Hepatic stellate cell (primary cell): ENCODE measurements around the gene KCNH8.

Source experiments
- DNase-seq: peaks from one replicate; pipeline ENCODE4 v3.0.0; 2011; ENCODE audit warnings: low spot score

The KCNH8 gene

DNA sequence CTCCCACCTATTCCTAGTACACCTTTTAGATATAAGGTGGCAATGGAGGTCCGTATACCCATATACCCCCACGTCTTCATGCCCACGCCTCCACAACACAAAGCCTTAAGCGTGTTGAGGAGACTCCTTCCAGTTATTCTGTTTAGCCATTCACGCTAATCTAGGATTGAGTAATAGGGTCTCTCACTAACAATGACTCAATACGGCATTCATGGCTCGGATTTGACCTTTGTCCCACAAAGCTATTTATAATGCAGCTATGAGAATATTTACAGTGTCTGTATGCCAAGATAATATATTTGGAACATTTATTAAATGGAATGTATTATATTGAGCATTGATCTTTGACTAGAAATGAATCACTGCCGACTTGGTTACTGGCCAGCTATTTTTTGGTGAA lies 215.8 kb downstream of the KCNH8 start:
- no peak for DNase-seq

DNA sequence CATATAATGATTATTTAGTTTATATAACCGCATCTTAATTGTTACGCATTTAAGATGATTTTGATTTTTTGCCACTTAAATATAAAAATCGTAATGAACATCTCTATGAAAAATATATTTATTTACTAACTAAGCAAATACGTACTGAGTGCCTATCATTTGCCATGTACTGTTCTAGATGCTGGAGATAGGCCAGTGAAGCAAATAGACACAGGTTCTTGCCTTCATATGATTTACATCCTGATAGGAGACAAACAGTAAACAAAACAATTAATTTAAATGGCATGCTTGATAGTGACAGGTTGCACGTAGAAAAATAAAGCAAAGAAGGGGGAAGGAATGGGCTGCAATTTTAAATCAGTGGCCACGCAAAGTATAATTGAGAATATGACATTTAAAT lies 217.2 kb downstream of the KCNH8 start:
- no peak for DNase-seq

DNA sequence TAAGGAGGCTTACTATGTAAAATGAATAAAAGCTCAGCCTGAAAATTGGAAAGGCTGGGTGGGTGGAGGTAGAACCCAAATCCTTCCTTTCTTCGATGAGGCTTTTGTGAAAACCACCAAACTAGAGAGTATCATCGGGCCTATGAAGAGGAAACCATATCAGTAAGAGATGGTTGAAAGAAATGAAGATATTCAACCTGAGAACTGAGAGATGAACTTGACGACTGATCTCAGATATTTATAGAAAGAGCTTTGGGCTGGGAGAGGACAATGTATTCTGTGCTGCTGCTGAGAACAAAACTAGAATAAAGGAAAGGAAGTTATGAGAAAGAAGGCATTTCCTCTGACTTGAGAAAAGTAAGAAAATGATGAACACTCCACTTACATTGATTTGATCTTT lies 236.6 kb downstream of the KCNH8 start:
- no peak for DNase-seq

DNA sequence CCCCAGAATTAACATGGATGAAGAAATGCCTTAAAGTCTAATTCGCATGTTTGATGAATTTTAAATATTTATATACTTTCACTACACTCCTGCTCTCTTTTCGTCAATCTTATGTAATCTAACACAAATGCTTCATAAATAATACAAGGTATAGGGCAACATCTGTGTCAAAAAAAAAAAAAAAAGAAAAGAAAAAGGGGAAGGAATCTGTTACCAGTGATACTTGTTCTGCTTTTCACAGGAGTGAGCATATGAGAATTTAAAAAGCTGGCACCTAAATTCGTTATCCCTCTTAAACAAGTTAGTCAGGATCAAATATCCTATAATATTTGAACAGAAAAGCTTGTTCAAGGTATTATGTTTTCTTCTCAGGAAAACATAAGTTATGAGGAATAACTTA lies 243.8 kb downstream of the KCNH8 start:
- DNase-seq = no peak

DNA sequence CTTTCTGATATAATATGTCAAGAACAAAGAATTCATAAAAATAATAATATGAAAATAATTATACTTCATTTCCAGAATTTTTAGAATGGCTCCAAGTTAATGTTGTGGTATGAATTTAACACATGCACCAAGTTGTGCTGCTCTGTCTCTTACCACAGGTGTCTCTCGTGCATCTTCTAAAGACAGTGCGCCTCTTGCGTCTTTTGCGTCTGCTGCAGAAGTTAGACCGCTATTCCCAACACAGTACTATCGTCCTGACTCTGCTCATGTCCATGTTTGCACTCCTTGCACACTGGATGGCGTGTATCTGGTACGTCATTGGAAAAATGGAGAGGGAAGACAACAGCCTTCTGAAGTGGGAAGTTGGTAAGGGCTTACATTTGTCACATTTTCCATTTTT lies 246.6 kb downstream of the KCNH8 start:
- DNase-seq = no peak

DNA sequence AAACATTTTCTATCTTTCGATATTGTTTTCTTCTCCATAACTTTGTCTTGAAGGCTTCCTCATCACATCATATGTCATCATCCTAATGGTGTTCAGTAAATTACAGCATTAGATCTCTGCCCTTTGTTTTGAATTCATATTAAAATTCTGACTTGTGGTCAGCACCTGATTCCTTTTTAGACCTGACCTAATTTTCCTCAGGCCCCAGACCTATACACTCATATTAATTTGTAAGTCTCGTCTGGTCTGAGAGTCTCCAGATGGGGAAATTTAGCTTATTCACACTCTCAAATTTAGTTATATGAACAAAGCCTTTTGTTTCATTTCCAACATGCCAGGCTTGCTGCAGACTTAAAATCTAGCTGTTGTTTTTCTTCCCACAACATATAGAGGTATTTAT lies 248.4 kb downstream of the KCNH8 start:
- no peak for DNase-seq

DNA sequence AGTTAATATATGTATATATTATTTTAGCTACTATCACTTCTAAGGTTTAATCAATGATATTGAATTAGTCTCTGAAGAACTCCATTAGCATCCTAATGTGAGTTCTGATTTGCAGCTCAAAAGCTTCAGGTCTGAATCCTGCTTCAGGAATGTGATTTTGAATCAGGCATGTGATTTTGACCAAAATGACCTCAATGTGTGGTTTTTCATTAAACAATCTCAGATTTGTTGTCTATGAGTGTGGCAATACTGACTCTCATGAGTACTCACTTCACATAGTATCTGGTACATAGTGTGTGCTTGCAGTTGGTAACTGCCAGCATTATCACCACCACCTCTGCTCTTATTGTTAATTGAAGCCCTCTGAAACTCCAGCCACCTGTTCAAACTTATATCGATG lies 251.0 kb downstream of the KCNH8 start:
- DNase-seq = no peak

DNA sequence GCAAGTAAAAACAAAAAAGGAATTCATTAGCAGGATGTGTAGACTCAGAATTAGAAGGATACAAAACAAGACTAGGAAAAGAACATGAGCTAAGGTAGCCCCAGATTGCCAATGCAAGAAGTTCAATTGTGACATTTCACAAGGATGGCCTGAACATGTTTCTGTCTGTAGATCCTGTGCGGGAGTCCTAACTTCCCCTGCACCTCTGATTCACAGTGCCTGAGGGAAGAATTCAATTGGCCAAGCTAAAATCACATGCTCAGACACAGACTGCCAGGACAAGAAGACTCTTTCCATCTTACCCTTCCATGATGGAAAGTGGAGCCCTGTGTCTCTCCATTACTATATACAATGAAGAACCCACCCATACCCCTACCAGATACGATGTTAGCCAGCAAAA lies 251.5 kb downstream of the KCNH8 start:
- no peak for DNase-seq

DNA sequence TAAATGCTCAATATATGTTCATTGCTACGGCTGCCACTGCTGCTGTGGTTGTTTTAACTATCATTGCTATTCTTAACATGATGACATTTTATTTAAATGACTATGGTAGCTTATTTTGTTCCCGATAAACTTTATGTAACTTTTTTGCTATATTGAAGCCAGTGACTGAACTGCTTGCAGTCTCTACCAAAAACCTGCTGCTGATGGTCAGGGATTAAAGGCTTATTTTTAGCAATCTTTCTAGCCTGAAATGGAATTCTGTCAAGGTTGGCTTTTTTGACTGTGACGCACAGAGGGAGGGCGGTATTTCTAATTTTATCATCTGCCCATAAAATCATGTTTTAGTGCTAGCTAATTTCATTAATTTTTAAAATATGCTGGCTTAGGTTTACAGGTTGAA lies 271.8 kb downstream of the KCNH8 start:
- no peak for DNase-seq

DNA sequence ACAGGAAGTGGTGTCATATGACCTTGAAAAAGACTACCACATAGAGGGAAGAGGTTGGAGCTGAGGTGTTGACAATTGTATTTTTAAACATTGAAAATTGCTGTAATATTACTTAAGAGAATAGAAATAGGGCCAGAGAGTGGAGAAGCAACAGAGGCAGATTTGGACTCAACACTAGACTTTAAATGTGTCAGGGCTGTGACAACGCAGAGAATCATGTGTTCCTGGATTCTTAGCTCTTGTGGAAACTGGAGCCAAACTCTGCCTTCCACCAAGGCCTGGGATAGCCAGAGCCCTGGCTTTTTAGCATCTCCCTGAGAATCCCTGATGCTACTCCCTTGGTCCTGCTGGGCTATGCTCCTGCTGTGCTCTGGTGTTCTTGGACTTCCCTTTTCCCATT lies 277.5 kb downstream of the KCNH8 start:
- no peak for DNase-seq

DNA sequence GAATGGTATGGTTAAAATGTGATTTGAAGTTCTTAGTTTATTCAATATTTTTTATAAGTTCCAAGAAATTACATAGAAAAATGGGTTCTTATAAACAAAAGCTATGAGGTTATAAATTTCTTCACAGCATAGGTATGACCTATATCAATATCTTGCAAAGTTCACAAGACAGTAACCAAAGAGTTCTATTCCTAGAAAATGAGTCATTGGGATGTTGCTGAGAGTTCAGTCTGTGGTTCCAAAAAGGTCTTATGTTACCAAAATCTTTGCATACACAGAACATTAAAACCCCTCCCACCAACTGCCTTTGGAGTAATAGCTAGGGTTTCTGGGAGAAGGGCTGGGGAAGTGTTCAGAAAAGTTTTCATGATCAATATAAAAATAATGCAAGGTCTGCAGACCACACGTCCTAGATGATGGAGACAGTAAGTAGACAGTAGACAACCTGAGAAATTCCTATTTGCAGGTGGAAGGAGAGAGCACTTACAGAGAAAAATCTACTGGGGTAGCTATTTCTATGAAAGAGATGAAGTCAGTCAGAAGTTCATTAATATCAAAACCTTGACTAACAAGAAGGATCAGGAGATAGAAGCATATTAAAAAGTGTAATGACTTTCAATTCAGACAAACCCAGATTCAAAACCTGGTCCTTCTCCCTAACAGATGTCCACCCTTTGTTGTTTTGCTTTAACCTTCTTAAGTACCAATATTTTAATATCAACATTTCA lies 279.3 kb downstream of the KCNH8 start:
- DNase-seq = no peak

DNA sequence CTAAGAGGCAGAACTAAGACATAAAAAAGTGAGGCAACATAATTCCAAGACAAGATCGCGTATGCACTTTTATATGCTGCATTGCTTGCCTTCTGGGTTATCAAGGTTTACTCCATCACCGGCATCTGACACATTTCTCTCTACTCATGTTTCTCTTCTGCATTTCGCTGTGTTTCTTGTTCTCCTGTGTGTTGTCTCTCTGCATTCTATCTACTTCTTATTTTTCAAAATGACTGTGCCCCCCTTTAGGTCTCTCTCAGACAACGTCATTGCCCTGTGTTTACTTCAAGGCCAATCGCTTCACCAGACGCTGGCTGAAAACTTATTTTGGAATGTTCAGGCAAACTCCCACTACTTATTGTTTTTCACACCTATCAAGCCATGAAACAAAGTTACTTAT lies 280.4 kb downstream of the KCNH8 start:
- no peak for DNase-seq

DNA sequence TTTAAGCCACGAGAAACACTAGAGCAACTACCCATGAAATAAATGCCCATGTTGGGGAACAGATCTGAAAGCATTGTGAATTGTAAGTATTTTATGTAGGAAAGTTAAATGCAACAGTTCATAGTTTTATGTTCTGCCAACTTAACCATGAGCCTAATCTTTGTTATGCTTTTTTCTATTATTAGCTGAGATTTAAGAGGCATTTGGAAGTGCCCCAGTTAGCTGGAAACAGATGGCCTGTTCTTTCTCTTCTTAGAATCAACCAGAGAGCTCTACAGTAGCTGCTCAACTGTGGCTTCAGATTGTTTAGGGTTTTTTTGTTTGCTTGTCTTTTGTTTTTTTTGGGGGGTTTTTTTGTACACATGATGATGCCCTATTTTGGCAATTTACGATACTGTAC lies 284.4 kb downstream of the KCNH8 start:
- DNase-seq = no peak

DNA sequence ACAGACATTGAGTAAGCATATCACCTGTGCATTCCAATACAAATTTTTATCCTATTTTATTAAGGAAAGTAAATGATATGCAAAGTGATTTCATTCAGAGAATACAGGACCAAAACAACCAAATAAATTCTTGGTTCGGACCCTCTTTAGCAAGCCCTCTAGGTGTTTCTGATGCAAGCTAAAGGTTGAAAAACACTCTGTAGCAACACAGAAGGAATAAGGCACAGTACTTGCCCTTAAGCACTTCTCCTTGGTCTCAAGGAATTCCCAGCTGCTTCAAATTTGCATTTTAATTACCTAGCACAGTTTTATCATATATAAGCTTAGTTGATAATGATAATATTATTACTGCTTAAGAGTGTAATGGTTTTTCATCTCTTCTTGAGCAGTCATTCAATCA lies 288.4 kb downstream of the KCNH8 start:
- no peak for DNase-seq

DNA sequence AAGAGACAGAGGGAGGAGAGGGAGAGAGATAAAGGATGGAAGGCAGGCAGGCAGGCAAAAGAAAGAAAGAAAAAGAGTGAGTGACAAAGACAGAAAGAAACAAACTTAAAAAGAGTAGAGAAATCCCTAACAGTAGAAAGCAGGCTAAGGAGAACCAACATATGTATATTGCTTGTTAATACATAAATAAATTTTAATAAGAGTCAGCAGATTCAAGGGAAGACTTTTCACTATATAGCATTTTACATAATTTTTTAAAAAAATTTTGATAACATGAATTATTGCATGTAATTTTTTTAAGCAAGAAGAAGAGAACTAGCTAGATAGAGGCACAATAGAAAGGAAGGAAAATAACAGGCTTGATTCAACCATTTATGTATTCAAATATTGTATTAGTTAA lies 291.6 kb downstream of the KCNH8 start:
- no peak for DNase-seq

DNA sequence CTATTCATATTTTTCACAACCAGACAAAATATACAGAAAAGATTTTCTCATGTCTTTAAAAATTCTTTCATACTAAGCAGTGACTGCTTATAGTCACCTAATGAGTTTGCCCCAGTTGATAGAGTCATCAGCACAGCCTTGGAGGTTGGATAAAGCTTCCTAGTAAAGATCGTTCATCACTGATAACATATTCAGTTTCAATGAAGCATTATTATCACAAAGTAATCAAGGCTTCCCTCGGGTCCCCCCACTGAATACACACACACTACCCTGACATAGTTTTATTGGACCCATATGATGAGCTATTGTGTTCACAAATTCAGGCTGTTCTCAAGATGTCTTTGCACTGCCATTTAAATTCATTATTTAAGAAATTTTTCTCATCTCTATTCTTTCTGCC lies 297.8 kb downstream of the KCNH8 start:
- DNase-seq = no peak

DNA sequence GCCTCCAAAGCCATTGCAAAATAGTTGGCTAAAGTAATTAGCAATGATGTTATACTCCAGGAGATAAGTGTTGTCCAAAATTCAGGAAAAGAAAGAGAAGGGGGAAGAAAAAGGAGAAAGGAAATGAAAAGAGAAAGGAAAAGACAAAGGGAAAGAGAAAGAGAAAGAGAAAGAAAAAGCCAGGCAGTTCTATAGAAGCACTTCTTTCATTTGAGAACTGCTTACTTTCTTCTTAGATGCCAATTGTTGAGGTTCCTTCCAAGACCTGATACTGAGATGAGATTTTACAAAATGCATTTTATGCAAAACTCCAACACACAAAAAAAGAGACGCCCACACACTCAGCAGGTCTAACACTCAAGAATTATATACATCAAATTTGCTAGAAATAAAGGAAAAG lies 298.4 kb downstream of the KCNH8 start:
- DNase-seq = no peak

DNA sequence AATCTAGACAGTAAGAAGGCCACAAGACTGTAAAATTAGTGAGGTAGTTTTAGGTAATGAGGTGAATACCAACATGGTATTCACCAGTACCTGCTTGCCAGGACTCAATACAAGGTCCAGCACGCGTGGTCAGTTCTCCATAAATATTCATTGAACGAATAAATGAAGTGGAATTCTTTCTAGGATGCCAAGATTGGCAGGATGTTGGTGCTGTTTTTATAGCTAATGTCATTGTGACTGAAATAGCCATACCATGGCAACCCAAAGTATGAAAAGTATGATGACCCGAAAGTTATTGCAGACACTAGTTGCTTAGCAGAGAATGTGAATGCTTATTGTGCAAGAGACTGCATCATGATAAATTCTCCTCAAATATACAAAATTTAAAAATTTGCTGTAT lies 307.2 kb downstream of the KCNH8 start:
- DNase-seq = no peak

DNA sequence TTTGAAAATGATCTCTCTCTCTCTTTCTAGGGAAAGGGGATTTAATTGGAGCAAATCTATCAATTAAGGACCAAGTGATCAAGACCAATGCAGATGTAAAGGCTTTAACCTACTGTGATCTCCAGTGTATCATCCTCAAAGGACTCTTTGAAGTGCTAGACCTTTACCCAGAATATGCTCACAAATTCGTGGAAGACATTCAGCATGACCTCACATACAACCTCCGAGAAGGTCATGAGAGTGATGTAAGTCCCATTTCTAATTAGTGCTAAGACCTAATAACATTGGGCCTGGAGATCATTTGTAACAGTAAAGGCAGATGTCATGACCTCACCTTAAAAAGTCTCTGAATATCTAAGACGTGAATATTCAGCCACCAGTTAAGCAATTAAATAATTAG lies 308.4 kb downstream of the KCNH8 start:
- DNase-seq = no peak

DNA sequence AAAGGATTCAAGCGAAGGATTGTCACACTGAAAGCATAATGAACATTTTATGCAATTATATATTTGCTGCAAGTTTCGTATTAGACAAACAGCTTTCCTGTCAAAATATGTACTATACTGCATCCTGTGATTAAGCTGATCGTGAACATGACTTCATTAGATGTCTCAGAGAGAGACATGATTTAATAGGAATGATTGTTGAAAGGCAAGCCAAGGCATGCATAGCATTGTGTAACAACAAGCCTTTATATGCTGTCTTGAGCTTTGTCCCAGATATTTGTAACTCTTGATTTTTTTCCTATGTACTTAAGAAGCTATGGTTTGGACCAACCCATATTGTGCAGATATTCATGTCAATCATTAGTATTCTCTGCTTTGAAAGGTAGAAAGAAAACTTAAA lies 309.1 kb downstream of the KCNH8 start:
- DNase-seq = no peak

DNA sequence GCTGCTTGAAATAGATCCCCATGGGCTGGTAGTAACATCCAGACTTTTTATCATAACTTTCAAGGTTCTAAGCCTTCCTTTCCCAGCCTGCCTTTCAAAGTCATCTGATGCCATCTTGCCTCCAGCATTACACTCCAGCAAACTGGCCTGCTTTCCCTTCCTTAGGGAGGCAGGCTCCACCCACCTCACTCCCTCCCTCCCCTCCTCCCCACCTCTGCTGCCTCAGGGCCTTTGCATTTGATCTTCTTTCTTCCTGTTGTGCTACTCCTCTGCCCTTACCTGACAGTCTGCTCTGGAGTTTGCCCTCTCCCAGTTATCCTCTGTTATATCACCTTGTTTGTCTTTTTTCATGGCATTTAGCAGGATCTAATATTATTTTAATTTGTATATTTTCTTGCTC lies 319.5 kb downstream of the KCNH8 start:
- DNase-seq = no peak

DNA sequence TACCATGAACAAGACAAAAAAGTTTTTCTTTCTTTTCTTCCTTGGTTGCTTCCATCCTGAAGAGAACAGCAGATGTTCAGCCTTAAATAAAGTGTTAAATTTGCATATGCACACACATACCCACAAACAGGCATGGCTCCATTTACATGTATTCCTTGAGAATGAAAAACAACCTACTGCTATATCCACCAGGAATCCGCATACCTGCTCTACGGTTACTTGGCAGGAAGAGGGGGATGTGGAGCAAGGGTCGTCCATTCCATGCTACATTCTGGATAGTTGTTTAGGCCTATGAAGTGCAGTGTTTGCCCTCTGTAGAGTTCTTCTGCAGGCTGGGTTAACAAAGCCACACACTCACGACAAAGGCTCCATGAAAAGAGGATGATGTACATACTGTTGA lies 322.8 kb downstream of the KCNH8 start:
- DNase-seq = no peak

DNA sequence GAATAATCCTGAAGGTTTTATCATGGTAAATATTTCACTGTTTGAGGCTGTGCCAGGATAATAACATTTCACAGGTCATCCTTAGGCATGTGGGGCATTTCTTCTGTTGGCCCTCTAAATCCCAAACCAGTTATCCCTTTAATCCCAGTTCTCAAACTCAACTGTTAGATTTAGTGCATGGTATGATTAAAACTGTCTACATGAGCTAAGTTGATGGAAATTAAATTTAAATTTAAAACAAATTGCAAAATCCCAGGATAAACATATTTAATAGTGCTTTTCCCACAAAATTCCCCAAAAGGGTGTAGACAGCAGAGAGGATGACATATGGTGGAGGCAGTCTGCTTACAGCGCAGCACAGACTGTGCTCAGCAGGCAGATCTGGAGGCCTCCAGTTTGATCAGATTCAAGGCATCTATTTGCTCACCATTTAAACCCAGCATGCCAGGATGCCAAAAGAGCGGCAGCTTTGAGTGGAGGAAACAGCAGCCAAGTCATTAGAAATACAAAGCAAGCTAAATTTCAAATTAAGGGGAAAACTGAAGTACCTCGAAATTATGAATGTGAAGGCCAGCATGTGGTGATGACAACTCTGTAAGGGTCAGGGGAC lies 325.8 kb downstream of the KCNH8 start:
- no peak for DNase-seq

DNA sequence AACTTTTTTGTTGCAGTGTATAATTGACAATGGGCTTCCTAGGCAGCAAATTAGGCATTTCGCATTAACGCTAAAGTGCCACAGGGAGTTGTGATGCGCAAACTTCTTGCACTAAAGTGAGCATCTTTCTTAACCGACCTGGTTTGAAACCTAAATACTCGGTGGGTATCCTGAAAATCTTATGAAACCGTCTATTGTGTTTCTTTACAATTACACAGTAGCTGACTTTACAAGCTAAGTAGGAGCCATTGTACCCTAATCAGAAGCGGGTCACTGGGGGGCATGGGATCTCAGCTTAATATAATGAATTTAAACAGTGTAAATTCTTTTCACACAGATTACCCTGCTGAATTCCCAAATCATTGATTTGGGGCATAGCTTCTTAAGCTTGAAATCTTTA lies 328.0 kb downstream of the KCNH8 start:
- DNase-seq = no peak
